OCI-M2 (cell line): ENCODE data around the gene LRRC34.

Experiments used
- DNase-seq: peaks from one replicate; lab custom pipeline; 2025; ENCODE audit not compliant: unreplicated experiment; lab: John Stamatoyannopoulos, UW

Gene LRRC34

DNA sequence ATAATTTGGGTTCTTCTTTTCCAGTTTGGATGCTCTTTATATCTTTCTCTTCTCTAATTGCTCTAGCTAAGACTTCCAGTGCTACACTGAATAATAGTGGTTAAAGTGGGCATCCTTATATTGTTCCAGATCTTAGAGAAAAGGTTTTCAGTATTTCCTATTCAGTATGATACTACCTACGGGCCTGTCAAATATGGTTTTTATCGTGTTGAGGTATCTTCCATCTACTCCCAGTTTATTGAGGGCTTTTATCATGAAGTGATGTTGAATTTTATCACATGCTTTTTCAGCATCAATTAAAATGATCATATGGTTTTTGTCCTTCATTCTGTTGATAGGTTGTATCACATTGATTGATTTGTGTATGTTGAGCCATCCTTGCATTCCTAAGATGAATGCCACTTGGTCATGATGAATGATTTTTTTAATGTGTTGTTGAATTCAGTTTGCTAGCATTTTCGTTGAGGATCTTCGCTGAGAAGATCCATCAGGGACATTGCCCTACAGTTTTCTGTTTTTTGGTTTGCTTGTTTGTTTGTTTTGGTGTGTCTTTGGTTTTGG, 3.0 kb upstream of the LRRC34 start:
- no peak for DNase-seq

DNA sequence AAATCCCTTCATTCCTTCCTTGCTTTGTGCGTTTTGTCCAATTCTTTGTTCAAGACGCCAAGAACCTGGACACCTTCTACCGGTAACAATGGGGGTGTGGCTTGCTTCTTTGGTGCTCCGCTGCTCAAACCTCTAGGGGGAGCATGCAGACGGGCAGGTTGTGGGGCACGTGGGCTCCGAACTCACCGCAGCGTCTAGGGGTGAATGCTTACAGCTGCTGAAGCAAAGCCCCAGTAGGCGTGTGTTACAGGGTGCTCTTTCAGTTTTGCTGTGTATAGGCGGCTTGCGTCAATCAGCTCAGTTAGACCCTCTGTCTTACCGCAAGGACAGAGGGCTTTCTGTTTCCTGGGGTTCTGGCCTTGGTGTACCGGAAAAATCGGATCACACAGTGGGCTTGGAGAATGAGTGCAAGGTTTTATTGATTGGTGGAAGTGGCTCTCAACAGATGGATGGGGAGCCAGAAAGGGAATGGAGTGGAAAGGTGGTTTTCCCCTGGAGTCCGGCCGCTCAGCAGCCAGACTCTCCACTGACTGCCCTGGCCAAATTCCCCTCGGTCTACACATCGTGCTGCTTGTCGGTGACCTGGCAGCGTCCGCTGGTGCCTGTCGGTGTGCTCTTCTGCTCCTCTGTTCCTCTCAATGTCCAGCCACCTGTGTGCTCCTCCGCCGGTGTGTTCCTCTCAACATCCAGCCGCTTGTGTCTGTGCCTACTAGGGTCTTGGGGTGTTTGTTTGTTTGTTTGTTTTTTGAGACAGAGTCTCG, 1.2 kb upstream of the LRRC34 start:
- peak; percentile 38 for DNase-seq

DNA sequence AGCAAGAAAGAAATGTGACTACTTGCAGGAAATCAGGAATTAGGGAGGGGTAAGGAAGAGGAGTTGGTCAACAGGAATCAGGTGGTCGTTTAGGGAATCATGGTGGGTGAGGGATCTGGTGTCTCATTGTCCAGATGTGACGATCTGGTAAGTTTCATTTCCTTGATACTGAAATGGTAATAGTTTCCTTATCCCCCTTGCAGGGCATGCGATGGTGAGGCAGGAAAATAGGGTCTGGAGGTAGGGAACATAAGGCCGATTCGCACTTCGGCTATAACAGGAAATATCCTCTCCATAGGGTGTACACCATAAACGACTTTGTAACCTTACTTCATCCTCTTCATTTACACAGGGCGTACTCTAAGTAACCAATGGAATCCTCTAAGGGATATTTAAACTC, 574 bp upstream of the LRRC34 start:
- no peak for DNase-seq

DNA sequence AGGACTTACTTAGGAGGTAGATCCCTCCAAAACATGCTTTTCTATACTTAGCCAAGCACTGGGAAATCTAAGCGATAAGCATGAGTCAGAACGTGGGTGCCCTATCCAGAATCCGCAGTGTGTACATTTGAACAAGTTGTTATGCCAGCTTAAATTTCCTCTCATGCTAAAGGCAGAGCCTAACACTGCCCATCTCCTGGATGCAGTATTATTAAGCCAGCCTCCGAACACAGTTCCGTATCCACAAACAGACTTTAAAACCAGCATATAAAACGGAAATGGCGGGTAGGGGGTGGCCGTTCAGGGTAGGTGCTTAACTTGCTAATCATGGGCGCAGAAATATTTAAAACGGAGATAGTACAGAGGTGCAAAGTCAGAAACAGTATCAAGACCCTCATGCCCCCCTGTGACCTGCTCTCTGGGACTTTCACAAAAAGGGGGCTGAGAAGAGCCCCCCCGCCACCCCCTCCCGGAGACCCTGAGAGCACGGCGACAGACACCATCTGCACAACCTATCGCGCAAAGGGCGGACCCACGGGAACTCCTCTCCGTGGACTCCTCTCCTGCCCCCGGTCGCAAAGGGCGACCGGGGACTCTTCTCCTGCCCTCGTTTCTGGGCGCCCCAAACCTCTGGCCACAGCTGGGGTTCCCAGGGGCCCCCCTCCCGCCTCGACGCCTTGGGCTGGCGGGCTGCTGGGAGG, 923 bp downstream of the LRRC34 start:
- peak; percentile 19 for DNase-seq

DNA sequence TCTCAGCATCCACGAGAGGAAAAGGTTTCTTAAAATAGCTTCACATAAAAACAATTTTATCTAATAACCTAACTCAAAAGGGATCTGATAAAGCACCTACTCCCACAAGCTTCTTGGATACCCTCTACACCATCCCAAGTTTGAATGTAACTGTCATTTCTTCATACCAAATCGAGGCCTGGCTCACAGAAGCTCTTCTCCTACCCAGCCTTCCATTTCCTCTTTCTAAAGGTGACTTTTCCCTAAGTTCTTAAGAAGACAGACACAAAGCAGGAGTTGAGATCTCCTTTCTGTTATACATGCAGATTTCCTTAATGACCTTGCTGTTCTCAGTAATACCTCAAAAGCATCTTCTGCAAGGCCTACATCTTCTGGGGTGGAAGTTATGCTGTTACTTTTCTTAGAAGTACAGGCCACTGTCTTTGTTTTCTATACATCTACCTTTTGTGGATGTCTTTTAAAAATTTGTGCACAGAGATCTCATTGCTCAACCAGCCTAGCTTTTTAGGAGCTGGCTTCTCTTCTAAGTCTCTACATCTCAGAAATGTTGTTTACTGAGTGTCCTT, 3.4 kb downstream of the LRRC34 start:
- no peak for DNase-seq

DNA sequence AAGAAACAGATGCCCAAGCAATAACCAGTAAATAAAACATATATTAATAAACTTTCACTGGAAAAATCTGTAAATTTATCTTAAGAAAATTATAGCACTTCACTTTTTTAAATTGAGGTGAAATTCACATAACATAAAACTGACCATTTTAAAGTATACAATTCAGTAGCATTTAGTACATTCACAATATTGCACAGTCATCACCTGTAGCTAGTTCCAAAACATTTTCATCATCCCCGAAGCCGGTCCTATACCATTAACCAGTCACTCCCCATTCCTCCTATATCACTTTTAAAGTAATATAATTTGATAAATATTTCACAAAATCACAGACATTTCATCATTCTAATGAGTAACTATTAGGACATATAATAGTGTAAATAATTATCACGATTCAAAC, 8.0 kb downstream of the LRRC34 start:
- no peak for DNase-seq

DNA sequence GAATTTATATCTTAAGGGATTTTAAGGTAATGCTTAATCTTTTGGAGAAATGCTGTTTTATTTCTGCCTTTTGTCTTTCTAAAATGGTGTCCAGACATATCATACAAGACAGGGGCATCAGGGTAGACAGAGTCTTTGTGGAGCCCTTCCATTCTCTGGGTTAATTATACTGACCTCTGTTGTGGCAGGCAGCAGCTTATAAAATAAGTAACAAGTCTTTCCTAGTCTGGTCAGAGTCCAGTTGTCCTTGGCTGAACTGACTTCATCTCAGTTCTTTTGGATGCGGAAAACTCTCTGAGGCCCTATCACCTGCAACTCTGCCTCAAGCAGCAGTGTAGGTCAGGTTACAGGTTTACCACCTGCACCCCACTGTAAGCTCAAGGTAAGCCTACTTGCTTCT, 20.3 kb downstream of the LRRC34 start:
- no peak for DNase-seq

DNA sequence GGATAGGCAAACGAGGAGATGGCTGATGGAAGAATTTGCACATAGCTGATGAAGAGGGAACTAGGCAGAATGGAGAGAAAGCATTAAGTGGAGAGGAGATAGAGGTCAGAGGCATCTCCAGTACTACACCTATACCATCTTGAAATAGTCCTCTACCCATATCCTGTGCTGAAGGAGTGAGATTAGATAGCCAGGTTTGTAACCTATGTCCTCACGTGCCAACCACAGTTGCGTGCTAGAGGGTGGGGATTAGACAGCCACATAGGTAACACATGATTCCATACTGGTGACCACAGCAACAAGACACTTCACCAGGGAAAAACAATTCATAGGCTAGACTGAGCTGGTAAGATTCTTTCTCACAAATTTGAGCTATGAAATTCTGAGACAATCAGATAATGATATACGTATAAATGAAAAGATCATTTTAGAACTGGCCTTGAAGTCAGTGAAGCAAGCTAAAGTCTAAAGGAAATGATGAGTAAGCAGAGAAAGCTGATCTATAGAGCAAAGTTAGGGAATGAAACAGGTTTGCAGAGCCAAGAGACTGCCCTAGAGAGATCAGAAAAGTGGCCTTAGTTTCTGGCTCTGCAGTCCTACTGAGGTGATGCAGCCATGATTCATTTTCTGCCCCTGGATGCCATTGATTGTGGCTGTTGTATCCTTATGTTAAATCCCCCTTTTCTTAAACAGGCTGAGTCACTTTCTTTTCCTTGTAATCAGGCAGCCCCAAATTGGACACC, 21.8 kb downstream of the LRRC34 start:
- DNase-seq: no peak

DNA sequence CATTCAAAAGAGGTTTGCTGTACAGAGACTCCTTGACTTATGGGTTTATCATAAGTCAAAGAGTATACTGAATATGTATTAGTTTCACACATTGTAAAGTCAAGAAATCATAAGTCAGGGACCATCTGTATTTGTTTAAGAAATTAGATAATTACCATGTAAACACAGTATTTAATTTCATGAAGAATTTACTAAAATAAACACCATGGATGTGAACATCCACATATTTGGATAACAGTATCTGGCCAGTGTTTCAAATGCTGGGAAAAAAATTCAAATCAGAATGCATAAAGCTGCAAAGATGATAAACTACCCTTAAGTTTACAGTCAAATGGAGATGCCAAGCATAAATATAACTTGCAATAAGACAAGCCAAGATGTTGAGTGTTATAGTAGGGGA, 22.5 kb downstream of the LRRC34 start:
- DNase-seq: no peak

DNA sequence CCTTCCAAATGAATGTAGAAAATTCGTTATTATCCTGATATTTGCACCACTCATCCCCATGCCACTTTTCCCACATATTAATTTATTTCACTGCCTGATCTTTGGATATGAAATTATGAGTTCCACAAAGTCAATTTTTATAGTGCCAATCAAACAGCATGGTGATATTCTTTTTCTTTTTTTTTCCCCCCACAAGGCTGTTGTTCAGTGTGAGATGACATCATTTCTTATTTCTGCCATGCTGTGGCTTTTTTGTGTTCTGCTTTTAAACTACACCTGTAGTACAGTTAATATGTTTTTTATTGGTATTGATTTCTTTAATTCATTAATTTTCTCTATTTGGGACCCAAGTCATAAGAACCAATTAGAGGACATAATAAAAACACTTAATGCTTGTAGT, 24.9 kb downstream of the LRRC34 start:
- DNase-seq: no peak

DNA sequence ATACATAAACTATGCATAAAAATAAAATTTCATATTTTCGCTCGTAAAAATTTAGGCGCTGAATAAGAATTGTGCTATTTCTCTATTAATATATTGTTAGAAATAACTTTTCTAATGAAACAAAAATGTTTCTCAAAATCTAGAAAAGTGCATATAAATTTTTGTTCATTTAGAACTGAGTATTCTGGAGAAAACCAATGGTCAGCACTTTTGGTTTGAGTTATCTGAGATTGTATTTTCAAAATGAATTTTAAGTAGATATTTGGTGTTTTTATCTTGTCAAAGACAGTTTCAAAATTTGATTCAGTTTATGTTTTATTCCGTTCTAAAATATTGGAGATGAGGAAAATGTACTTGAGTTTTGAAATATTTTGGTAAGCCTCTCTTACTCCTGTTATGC, 25.6 kb downstream of the LRRC34 start:
- no peak for DNase-seq

DNA sequence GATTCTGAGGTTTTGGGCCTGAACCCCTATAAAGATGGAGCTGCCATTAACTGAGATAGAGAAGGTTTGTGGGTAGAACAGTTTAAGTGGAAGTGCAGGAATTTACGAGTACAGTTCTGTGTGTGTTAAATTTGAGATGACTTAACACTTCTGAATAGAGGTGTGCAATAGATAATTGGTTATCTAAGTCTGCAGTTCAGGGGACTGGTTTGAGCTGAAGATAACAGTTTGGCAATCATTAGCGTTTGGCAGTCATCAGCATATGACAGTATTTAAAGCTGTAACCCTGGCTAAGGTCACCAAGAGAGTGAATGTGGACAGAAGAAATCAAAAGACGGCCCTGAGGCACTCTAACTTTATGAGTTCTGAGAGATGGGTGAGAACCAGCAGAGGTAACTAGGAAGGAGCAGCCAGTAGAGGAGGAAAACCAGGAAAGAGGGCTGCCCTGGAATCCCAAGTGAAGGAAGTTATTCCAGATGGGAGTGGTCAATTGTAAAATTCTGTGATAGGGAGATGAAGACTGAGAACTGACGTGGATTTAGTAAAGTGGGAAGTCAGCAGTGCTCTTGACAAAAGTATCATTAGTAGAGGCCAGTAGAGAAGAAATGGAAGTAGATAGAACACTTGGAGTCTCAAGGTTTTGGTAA, 31.4 kb downstream of the LRRC34 start:
- DNase-seq: no peak

DNA sequence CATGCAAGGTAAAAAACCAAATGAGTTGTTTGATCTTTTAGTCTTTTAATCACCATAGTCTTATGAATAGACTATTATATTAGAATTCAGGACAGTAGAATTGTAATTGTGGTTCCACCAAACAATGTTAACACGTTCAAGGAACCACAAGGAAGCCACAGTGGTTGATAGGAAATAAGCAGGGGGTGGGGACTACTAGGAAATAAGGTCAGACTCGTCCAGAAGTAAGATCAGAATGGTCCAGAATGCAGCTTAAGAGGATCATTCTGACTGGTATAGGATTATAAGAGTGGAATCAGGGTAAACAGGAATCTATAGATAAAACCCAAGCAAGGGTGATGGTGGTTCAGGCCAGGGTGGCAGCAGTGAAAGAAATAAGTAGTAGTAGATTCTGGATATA, 32.0 kb downstream of the LRRC34 start:
- no peak for DNase-seq

DNA sequence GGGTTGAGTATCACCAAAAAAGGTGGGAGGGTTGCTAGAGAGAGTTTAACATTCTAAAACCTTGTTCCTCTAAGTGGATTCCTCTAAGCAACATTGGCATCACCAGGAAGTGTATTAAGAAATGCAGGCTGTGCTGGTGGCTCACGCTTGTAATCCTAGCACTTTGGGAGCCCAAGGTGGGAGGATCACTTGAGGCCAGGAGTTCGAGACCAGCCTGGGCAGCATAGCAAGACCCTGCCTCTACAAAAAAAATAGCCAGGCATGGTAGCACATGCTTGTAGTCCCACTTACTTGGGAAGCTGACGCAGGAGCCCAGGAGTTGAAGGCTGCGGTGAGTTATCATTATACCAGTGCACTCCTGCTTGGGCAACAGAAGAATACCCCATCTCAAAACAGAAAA, 34.9 kb downstream of the LRRC34 start:
- DNase-seq: no peak

DNA sequence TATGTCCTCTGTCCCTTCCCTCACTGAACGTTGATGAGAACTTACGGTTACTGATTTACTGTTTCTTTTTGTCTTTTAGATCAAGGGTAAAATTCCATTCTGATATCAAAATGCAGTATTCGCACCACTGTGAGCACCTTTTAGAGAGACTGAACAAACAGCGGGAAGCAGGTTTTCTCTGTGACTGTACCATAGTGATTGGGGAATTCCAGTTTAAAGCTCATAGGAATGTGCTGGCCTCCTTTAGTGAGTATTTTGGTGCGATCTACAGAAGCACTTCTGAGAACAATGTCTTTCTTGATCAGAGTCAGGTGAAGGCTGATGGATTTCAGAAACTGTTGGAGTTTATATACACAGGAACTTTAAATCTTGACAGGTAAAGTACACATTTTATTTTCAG, 38.5 kb downstream of the LRRC34 start:
- no peak for DNase-seq

DNA sequence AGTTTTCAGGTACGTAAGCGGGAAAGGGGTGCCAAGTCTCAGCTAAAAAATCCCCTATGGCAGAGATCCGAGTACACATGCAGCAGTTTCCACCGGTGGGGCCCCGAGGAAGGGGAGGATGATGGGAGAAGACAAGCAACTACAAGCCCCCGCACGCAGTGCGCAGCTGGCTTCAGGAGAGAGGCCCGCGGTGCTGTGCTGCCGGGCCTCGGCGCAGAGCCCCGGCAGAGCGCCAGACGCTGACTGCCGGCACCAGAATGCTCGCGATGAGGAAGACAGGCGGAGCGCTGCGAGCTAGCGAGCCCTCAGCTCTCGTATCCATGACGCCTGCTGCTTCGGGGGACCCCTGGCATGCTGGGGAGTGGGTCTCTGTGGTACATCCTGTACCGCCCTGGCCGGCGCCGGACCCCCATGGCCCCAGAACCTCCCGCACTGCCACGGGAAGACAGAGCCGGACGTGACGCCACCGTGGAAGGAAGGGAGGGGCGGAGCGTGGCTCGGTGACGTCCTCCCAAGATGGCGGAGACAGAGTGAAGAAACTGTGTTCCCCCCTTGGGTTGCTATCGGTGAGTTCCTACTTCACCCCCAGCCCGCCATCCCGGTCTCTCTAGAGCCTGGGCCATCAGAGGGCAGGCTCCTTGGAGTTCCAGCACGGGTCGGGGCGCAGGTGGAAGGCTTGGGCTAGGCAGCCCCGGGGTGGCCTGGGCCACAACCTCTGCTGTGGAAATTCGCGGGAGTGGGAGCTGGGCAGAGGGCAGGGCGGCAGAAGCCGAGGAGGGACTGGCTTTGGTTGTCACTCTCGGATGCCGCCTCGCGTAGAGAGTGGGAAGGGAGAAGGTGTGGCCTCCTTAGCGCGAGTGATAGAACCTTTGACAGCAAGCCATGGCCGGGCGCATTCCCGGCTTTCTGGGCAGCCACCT, 39.5 kb downstream of the LRRC34 start, which contains the start of gene MYNN:
TSS of gene MYNN (plus strand) at position 500 of the 920 bp plus-strand sequence. CDS start 900 bp downstream, outside the sequence.
- peak; percentile 33 for DNase-seq

DNA sequence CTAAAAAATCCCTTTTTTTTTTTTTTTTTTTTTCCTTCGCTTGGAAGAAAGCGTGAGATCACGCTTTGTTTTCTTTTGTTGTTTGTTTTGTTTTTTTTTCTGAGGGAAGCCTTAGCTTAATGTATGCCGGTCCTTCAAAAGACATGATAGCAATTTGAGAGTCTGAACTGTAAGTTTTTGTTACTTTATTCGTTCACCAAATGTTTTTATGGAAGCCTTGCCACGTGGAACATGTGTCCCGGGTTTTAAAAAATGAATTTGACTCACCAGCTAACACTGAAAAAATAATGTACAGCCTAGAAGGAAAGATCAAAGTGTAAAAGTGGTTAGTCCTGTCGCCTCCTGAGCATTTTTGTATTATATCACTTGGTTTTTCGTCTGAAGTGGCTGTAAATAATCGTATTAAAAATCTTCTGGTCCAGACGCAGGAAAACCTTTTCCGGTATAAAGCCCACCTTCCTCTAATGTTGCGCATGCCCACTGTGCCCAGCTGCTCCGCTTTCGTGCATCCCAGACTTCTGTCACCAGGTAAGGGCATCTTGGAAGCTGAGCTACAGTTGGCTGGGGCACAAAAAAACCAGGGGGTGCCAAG, 40.3 kb downstream of the LRRC34 start:
- DNase-seq: peak; percentile 32

DNA sequence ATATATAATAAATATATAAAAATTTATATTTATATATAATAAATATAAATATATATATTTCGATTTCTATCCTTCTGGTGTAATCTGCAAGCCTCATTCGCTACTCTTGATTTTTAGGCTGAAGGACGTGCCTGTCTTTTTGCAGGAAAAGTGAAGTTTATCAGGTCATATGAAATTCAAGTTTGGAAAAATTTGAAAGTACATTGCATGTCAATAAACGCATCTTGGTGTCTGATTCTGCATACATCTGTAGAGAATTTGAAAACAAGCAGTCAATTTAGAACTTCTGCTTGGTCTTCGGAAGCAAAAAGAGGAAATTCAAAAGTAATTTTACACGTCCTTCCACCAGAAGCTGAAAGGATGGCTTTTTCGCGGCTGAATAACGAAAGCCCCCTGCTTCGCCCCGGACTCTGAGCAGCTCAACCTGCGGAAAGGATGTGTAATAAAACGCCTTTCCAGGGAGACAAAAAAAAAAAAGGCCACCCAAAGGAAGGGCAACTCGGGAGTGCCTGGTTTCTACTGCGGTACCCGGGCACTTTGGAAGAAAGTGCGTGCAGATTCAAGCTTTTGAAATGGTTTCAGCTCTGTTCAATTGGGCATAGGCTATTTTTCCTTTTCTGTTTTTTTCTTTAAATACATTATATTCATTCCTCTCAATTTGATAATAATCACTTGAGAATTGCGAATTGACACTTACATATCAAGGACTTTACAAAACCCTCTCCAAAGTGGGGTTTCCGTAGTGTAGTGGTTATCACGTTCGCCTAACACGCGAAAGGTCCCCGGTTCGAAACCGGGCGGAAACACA, 41.0 kb downstream of the LRRC34 start:
- peak; percentile 81 for DNase-seq
